Fibroblast of lung (primary cell): ENCODE results near the gene NUDT13.

Experiments used
- EZH2 ChIP-seq: IDR thresholded peaks from 2 replicates; pipeline ENCODE4 v1.5.1; 2012; ENCODE audit warnings: low read length, control low read depth, mild to moderate bottlenecking; ENCODE audit errors: missing control alignments
- TF ChIP-seq, protein P1 (sequence below), 2 donors: IDR thresholded peaks in 1 of 2; conservative IDR thresholded peaks in 1 of 2; 1 replicate in 1 of 2; 2 replicates in 1 of 2; pipeline ENCODE4 v1.5.1; 2011 to 2012; ENCODE audit warnings: low read length in 2 of 2, control low read depth in 1 of 2, inconsistent platforms in 1 of 2, low read depth in 1 of 2, mild to moderate bottlenecking in 1 of 2

DNA sequence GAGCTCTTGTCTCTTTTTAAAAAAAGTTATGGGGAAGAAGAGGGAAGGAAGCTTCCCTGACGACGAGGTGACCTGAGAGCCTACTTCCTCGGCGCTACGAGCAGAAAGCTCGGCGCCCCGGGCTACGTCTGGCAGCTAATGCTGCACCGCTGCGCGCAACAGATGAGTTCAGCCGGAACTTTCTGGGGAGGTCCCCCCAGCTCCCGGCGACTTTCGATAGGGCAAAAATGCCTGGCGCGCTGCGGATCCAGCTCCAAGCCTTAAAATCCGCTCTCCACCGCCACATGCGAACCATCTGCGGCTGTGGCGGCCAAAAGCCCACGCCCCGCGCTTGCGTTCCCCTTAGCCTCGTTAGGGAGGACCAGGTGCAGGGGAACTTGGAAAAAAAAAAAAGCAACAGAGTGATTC is 14.2 kb upstream of the NUDT13 start:
- TF ChIP-seq EZH2, result no peak
- TF ChIP-seq, protein P1, sequence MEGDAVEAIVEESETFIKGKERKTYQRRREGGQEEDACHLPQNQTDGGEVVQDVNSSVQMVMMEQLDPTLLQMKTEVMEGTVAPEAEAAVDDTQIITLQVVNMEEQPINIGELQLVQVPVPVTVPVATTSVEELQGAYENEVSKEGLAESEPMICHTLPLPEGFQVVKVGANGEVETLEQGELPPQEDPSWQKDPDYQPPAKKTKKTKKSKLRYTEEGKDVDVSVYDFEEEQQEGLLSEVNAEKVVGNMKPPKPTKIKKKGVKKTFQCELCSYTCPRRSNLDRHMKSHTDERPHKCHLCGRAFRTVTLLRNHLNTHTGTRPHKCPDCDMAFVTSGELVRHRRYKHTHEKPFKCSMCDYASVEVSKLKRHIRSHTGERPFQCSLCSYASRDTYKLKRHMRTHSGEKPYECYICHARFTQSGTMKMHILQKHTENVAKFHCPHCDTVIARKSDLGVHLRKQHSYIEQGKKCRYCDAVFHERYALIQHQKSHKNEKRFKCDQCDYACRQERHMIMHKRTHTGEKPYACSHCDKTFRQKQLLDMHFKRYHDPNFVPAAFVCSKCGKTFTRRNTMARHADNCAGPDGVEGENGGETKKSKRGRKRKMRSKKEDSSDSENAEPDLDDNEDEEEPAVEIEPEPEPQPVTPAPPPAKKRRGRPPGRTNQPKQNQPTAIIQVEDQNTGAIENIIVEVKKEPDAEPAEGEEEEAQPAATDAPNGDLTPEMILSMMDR (conservative IDR thresholded peaks at IDR 0.05 in 1 of 2, IDR thresholded peaks at IDR 0.05 in 1 of 2; ENCODE audit: low read depth in 1 of 2, low read length in 2 of 2), result no peak
